Activated CD4-positive, alpha-beta T cell treated with anti-CD3 and anti-CD28 coated beads, Interleukin-2, amount 50 U/mL, for 48 hours (primary cell): ENCODE data around the gene FPR2.
"Not testable (repeated sequence)": the region's sequence is repeated elsewhere in the genome, so short reads cannot be mapped to it uniquely, and the experiment has no call there.

Experiments
- DNase-seq, 2 experiments: peaks; one replicate each; pipeline ENCODE4 v3.0.0-alpha.2; 2020

The FPR2 gene

GRCh38 chr19:51740356-51740755 lies 20.6 kb upstream of the FPR2 start:
- no peak for DNase-seq

DNA sequence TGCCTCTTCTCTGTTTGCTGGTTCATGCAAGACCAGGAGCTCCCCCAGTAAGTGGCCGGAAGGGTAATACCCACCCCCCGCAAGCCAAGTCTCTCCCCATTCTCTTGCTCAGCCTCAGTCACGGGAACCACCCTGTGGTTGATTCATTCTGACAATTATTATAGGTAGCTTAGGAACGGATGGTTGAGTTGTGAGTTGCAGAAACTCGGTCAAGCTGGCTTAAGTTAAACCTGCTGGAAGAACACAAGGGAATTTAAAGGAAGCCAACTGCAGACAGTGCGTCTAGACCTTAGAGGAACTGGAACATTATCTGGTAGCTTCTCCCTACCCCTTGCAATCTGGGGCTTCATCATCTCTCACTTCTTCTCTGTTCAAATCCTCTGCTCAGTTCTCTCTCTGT lies 18.2 kb upstream of the FPR2 start:
- DNase-seq = no peak

- no peak for DNase-seq
Measured at GRCh38 chr19:51743405-51743804, 17.6 kb upstream of the FPR2 start.

DNA sequence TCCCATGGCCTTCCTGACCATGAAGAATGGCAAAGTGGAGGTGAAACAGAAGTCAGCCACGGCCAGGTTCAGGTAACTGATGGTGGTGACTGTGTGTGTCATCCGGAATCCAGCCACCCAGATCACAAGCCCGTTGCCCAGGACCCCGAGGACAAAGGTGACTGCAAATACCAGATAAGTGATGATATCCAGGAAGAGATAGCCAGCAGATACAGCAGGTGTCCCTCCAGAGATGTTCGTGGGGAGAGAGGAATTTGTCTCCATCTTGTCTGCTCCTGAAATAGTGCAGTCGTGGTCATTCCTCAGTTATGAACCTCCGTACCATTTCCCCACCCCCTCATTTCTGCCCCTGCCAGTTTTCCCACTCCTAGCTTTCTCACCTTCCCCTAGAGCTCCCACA lies 14.2 kb upstream of the FPR2 start:
- DNase-seq = no peak

DNA sequence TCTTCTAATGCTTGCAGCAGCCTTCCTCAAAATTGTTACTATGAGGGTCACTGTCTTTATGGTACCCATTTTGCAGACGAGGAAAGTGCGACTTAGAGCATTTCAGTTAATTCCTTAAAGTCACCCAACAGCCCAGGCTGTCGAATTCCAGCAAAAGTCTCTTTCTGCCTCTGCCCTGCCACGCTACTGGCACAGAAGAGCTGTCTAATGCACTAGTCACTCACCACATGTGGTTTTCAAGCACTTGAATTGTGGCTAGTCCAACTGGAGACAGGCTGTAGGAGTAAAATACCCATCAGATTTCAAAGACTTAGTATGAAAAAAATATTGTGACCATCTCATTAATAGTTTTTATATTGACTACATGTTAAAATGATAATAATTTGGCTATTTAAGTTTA lies 11.0 kb upstream of the FPR2 start:
- no peak for DNase-seq

GRCh38 chr19:51750400-51751094 lies 10.4 kb upstream of the FPR2 start:
- DNase-seq = no peak

GRCh38 chr19:51751655-51752054 lies 9.3 kb upstream of the FPR2 start, which contains the start of gene FPR1:
Gene FPR1, minus strand, starts transcription at chr19:51751878. Its CDS starts 4,884 bp downstream, at chr19:51746994.
- DNase-seq = no peak

- no peak for DNase-seq
Measured at GRCh38 chr19:51754109-51754508, 6.9 kb upstream of the FPR2 start.

GRCh38 chr19:51754770-51755169 lies 6.2 kb upstream of the FPR2 start:
- no peak for DNase-seq

- DNase-seq = no peak
Measured at GRCh38 chr19:51755571-51755970, 5.4 kb upstream of the FPR2 start.

DNA sequence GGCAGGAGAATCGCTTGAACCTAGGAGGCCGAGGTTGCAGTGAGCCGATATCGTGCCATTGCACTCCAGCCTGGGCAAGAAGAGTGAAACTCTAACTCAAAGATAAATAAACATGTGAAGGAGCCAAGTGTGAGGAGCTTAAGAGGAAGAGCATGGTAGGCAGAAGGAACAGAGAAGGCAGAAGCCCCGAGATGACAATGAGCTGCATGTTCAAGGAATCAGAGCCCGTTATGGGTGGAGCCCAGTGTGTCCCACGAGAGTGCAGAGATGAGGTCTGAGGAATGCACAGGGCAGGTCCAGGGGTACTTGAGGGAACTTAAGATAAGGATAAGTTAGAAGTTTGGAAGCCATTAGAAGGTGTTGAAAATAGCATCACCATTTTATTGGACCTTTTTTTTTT lies 716 bp downstream of the FPR2 start:
- no peak for DNase-seq

- DNase-seq = no peak
Measured at GRCh38 chr19:51765086-51765485, 4.1 kb downstream of the FPR2 start.

- DNase-seq = no peak
Measured at GRCh38 chr19:51766461-51766860, 5.5 kb downstream of the FPR2 start.

- DNase-seq = no peak
Measured at GRCh38 chr19:51771376-51772130, 10.6 kb downstream of the FPR2 start.

GRCh38 chr19:51772977-51773376 lies 12.0 kb downstream of the FPR2 start:
- no peak for DNase-seq

DNA sequence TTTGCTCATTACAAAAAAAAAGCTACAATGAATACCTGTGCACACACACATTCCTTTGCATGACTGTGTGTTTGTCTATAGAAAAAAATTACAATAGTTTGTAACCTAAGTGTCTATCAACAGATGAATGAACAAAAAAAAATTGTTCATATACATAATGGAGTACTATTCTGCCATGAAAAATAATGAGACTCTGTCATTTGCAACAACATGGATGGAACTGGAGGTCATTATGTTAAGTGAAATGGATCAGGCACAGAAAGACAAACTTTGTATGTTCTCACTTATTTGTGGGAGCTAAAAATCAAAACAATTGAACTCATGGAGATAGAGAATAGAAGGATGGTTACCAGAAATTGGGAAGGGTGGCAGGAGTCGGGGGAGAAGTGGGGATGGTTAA lies 15.6 kb downstream of the FPR2 start:
- DNase-seq = not testable (repeated sequence)

- peak; percentile 31 to 35 for DNase-seq
Measured at GRCh38 chr19:51777570-51778462, 16.8 kb downstream of the FPR2 start.

DNA sequence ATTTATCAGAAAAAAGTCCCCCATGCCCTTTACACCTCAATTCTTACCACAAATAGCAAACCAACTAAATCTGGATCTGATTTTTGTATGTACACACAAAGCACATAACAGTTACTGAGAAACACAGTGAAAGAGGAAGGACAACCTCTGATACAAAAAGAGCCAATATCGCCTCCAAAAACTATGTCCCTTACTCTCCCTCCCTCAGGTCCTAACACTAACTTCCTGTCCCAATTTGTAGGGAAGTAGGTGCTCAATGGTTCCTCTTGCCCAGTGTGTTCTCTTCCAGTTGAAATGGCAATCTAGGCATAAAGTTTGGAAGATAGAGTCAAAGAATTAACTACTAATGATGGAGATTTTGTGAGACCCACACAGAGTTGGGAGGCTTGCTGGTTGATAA lies 18.2 kb downstream of the FPR2 start:
- DNase-seq = no peak

DNA sequence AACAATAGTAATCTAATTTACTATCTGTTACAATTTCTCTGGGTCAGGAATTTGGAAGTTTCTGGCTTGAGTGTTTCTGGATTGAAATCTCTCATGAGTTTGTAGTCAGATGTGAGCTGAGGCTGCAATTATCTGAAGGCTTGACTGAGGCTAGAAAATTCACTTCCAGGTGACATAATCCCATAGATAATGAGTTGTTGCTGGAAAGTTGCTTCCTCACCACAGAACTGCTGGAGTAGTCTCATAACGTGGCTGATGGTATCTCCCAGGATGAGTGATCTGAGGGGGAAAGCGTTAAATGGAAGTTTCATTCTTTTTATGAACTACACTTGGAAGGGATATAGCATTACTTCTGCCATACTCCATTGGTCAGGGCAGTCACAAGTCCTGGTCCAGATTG lies 18.7 kb downstream of the FPR2 start:
- no peak for DNase-seq

- DNase-seq = no peak
Measured at GRCh38 chr19:51780270-51780669, 19.3 kb downstream of the FPR2 start.

- no peak for DNase-seq
Measured at GRCh38 chr19:51781999-51782398, 21.0 kb downstream of the FPR2 start.

DNA sequence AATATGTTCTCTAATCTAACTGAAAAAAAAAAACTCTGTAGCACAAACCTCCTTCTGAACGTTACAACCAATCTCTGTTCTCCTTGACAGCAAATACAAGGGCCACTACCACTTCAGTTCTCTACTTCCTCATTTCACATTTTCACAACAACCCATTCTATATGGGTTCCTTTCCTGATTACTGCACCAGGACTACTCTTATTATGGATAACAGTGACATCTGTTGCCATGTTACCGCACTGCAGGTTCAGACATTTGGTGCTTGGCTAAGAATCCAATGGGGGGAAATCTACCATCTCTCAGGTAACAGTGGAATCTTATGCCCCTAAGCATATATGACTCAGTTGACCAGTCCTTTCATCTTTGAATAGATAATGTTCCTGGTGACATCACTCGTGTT lies 22.4 kb downstream of the FPR2 start:
- DNase-seq = peak in 1 of 2 experiments; percentile 13

DNA sequence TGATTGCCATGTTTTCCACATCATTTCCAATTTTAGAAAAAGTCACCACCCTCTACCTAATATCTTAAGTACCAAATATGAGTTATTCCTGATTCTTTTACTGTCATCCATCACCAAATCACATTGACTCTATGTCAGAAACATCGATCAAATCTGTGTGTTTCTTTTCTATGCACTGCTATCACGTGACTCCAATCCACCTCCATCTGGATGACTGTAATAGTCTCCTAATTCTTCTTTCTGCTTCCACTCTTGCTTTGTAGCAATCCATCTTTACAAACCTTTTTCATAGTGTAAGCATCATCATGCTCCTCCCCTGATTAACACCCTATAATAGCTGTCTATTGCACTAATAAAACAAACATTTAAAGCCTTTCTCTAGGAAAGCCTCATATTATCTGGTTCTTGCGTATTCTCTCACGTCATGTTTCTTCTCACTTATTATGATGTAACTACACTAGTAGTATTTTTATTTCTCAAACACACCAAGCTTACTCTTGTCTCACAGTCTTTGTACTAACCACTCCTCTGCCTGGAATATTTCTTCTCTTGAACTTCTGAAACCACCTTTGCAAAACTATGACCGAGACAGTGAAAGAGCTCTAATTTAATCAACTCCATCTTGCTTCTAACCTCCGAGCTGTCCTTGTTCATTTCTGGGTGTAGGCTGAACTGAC lies 23.3 kb downstream of the FPR2 start:
- no peak for DNase-seq
